CD14-positive monocyte (primary cell): ENCODE data around the gene NDST3. TPM values are rescaled to one million over a fixed set of nuclear protein-coding genes. Genes with fewer than 3 reads are reported as not detected.

Experiments used
- DNase-seq, 3 donors: peaks; one replicate each; pipeline ENCODE4 v3.0.0-alpha.2; 2011 to 2022
- H2AFZ ChIP-seq: 2 replicates; pipeline ENCODE4 v1.6.0; 2012; ENCODE audit warnings: mild to moderate bottlenecking, low read depth, low read length, inconsistent platforms; ENCODE audit not compliant: insufficient read depth, poor library complexity, severe bottlenecking
- H3K27ac ChIP-seq, 2 donors: 1 replicate in 1 of 2; 2 replicates in 1 of 2; pipeline ENCODE4 v1.5.1; 2012 to 2013; ENCODE audit warnings: low read length in 2 of 2, control low read depth in 1 of 2, inconsistent platforms in 1 of 2, low read depth in 1 of 2, mild to moderate bottlenecking in 1 of 2
- H3K27me3 ChIP-seq, 2 donors: one replicate each; pipeline versions ENCODE4 v1.6.0 to v1.6.1; 2011 to 2013; ENCODE audit warnings: low read length in 2 of 2; ENCODE audit not compliant: control insufficient read depth in 2 of 2, insufficient read depth in 2 of 2
- H3K36me3 ChIP-seq, 2 donors: replicated peaks in 1 of 2; 1 replicate in 1 of 2; 2 replicates in 1 of 2; pipeline versions ENCODE4 v1.5.1 to v1.6.1; 2012 to 2013; ENCODE audit warnings: low read length in 2 of 2, control low read depth in 1 of 2, inconsistent platforms in 1 of 2, mild to moderate bottlenecking in 1 of 2; ENCODE audit not compliant: insufficient read depth in 2 of 2, control insufficient read depth in 1 of 2
- H3K4me1 ChIP-seq, 2 donors: 1 replicate in 1 of 2; 2 replicates in 1 of 2; pipeline versions ENCODE4 v1.5.1 to v1.6.1; 2012 to 2013; ENCODE audit warnings: low read length in 2 of 2, control low read depth in 1 of 2, inconsistent platforms in 1 of 2, mild to moderate bottlenecking in 1 of 2, moderate library complexity in 1 of 2; ENCODE audit not compliant: insufficient read depth in 2 of 2, control insufficient read depth in 1 of 2
- H3K4me2 ChIP-seq: replicated peaks from 2 replicates; pipeline ENCODE3; 2012; ENCODE audit warnings: low read length, moderate library complexity, mild to moderate bottlenecking; ENCODE audit not compliant: poor library complexity, severe bottlenecking; ENCODE audit errors: extremely low read depth
- H3K4me3 ChIP-seq, 3 experiments: fragments of 200-600 bp in 1 of 3; sonication (generic) in 1 of 3; replicated peaks in 1 of 3; 1 replicate in 2 of 3; 2 replicates in 1 of 3; pipeline ENCODE4 v1.5.1; 2011 to 2013; ENCODE audit warnings: low read length in 3 of 3, mild to moderate bottlenecking in 3 of 3, control low read depth in 2 of 3, low read depth in 2 of 3, inconsistent platforms in 1 of 3, moderate library complexity in 1 of 3
- H3K79me2 ChIP-seq: 2 replicates; pipeline ENCODE4 v1.6.0; 2012; ENCODE audit warnings: mild to moderate bottlenecking, control low read depth, inconsistent platforms, low read length, moderate library complexity; ENCODE audit not compliant: insufficient read depth
- H3K9ac ChIP-seq: 2 replicates; pipeline ENCODE4 v1.6.0; 2017; ENCODE audit warnings: low read length, mild to moderate bottlenecking; ENCODE audit not compliant: insufficient read depth, poor library complexity, severe bottlenecking
- H3K9me3 ChIP-seq, 2 donors: replicated peaks in 1 of 2; 1 replicate in 1 of 2; 2 replicates in 1 of 2; pipeline versions ENCODE4 v1.5.1 to v1.6.1; 2012 to 2013; ENCODE audit warnings: low read length in 2 of 2, control low read depth in 1 of 2; ENCODE audit not compliant: control insufficient read depth in 1 of 2, insufficient read depth in 1 of 2
- H4K20me1 ChIP-seq: 2 replicates; pipeline ENCODE4 v1.6.0; 2012; ENCODE audit warnings: mild to moderate bottlenecking, low read length, control low read depth, moderate library complexity; ENCODE audit not compliant: insufficient read depth
- H3K27ac Mint-ChIP-seq, 7 donors: one replicate each; pipeline ENCODE4 v1.8.0; 2020; ENCODE audit warnings: mild to moderate bottlenecking in 7 of 7, mixed read lengths in 7 of 7, moderate library complexity in 6 of 7, inconsistent platforms in 2 of 7
- H3K27me3 Mint-ChIP-seq, 3 donors: one replicate each; pipeline ENCODE4 v1.8.0; 2021 to 2022; ENCODE audit warnings: low read depth in 3 of 3, mild to moderate bottlenecking in 3 of 3, mixed read lengths in 3 of 3, moderate library complexity in 3 of 3, inconsistent platforms in 1 of 3
- H3K36me3 Mint-ChIP-seq, 2 donors: one replicate each; pipeline ENCODE4 v1.8.0; 2020; ENCODE audit warnings: mixed read lengths in 2 of 2, inconsistent platforms in 1 of 2, mild to moderate bottlenecking in 1 of 2
- H3K4me1 Mint-ChIP-seq: one replicate; pipeline ENCODE4 v1.8.0; 2020; ENCODE audit warnings: mild to moderate bottlenecking, mixed read lengths
- H3K4me3 Mint-ChIP-seq, 2 donors: one replicate each; pipeline ENCODE4 v1.8.0; 2020; ENCODE audit warnings: mild to moderate bottlenecking in 2 of 2, mixed read lengths in 2 of 2, moderate library complexity in 1 of 2
- H3K9me3 Mint-ChIP-seq, 7 donors: one replicate each; pipeline ENCODE4 v1.8.0; 2020 to 2022; ENCODE audit warnings: mixed read lengths in 7 of 7, mild to moderate bottlenecking in 6 of 7, moderate library complexity in 6 of 7, inconsistent platforms in 2 of 7
- CTCF ChIP-seq: fragments of 200-600 bp; IDR thresholded peaks from one replicate; pipeline ENCODE4 v1.8.0; 2022; ENCODE audit warnings: antibody characterized with exemption, mild to moderate bottlenecking
- WGBS: methylation state at CpG from one replicate; pipeline ENCODE4 v1.1.5; 2013; ENCODE audit warnings: missing lambda C conversion rate; ENCODE audit not compliant: insufficient coverage; 5-methylcytosine and 5-hydroxymethylcytosine counted together
- intact Hi-C, 2 donors: fragments of 100-400 bp; cut with micrococcal nuclease; formaldehyde crosslinking; loops; one replicate each; pipeline versions ENCODE4 v1.15.0 to v1.15.1; 2023
- polyA plus RNA-seq, 3 donors: library from polyadenylated mRNA; depleted of rRNA in 1 of 3; unstranded in 2 of 3; stranded (reverse) in 1 of 3; fragments of 300-500 nt in 2 of 3; fragments of >200 nt in 1 of 3; fragmentation: Illumina TruSeq in 2 of 3; gene quantifications; 1 replicate in 2 of 3; 2 replicates in 1 of 3; pipeline ENCODE4 v1.2.3, GENCODE V29; 2012 to 2021

The NDST3 gene
- polyA plus RNA-seq, 3 donors = not detected

- Histone ChIP-seq H3K4me2 (no peak overlapping the region), H3K4me3 (no peak overlapping the region), H3K4me1 (peaks cover 28 to 37% of the 10 kb centered on the region in 2 donors), H3K36me3 (no peaks in the 10 kb centered on the region), H3K9me3 (peaks cover 0 to 4% of the 10 kb centered on the region in 2 donors), H3K9ac (no peak overlapping the region), H3K79me2 (peaks cover 16% of the 10 kb centered on the region), H4K20me1 (no peaks in the 10 kb centered on the region), H3K27me3 (no peaks in the 10 kb centered on the region), H2AFZ (no peak overlapping the region), H3K27ac (no peak overlapping the region)
- no peak for DNase-seq
- Mint-ChIP-seq H3K4me1 (peaks cover 35% of the 10 kb centered on the region), H3K27me3 (no peaks in the 10 kb centered on the region), H3K4me3 (no peak overlapping the region), H3K9me3 (peaks cover 0 to 5% (median 2%) of the 10 kb centered on the region in 7 donors), H3K36me3 (peaks cover 3 to 5% of the 10 kb centered on the region in 2 donors), H3K27ac (no peak overlapping the region)
- intact Hi-C loops = no loop called here
- no CpG with 5 or more reads among the region's 2 CpGs for WGBS
- no peak for TF ChIP-seq CTCF
Measured at GRCh38 chr4:118276580-118276979, 242.3 kb downstream of the NDST3 start.

GRCh38 chr4:118277243-118277642, 243.0 kb downstream of the NDST3 start:
- Mint-ChIP-seq H3K4me3 (no peak overlapping the region), H3K27ac (no peak overlapping the region), H3K36me3 (peaks cover 7 to 9% of the 10 kb centered on the region in 2 donors), H3K27me3 (no peaks in the 10 kb centered on the region), H3K9me3 (peaks cover 0 to 5% (median 2%) of the 10 kb centered on the region in 7 donors), H3K4me1 (peaks cover 39% of the 10 kb centered on the region)
- peaks cover 28 to 37% of the 10 kb centered on the region in 2 donors for H3K4me1 ChIP-seq
- TF ChIP-seq CTCF = no peak
- no peak for DNase-seq
- no peaks in the 10 kb centered on the region for H4K20me1 ChIP-seq
- H3K27me3 ChIP-seq = no peaks in the 10 kb centered on the region
- no peak overlapping the region for H3K4me3 ChIP-seq
- H3K9ac ChIP-seq = no peak overlapping the region
- no CpG with 5 or more reads among the region's 4 CpGs for WGBS
- no peak overlapping the region for H2AFZ ChIP-seq
- intact Hi-C loops = no loop called here
- no peak overlapping the region for H3K4me2 ChIP-seq
- peaks cover 0 to 4% of the 10 kb centered on the region in 2 donors for H3K9me3 ChIP-seq
- peaks cover 16% of the 10 kb centered on the region for H3K79me2 ChIP-seq
- no peak overlapping the region for H3K27ac ChIP-seq
- peaks cover 0 to 3% of the 10 kb centered on the region in 2 donors for H3K36me3 ChIP-seq
